ENCODE results near the gene TMEM150B.

GRCh38 chr19:55365964-55366363 lies 40.8 kb upstream of the TMEM150B start:
- TF ChIP-seq CTCF (conservative IDR thresholded peaks at IDR 0.05; ENCODE audit: low read depth, low read length) (no peak), EZH2 (IDR thresholded peaks at IDR 0.05; ENCODE audit: low read length, unreplicated experiment) (no peak)

Measured in PC-3 (cell line).